HCT116 (cell line): Measurements from ENCODE around the gene BNC2. TPM values are rescaled to one million over a fixed set of nuclear protein-coding genes. Genes with fewer than 3 reads are reported as not detected.

Experiments used
- ATAC-seq: fragments of 200-7000 bp; cut with Tn5 transposase; 2 replicates; pipeline ENCODE4 v1.9.1; 2020; ENCODE audit warnings: mild to moderate bottlenecking, moderate library complexity
- BruUV-seq: library from RNA; stranded (reverse); fragments of 400-500 nt; replicated peaks from 2 replicates; lab custom pipeline; 2021; lab: Mats Ljungman, UMichigan
- CTCF ChIA-PET: fragments of 300-600 bp; sonication (Branson Sonifier 250); formaldehyde crosslinking; loops from one replicate; lab custom pipeline; 2021; ENCODE audit warnings: antibody characterized with exemption; lab: Charles Lee
- POLR2A ChIA-PET: fragments of 300-600, 350-600 bp; sonication (Branson Sonifier 250); formaldehyde crosslinking; loops from one replicate; lab custom pipeline; 2021; ENCODE audit warnings: antibody characterized with exemption; lab: Charles Lee
- RAD21 ChIA-PET, 2 experiments: fragments of 300-600 bp; sonication (Branson Sonifier 250); formaldehyde crosslinking; loops; one replicate each; lab custom pipeline; 2023; ENCODE audit warnings: low total read pairs in 2 of 2; ENCODE audit not compliant: uncharacterized antibody in 2 of 2, unreplicated experiment in 2 of 2, low non-redundant PET in 1 of 2; lab: Charles Lee
- DNase-seq: peaks from one replicate; pipeline ENCODE4 v3.0.0-alpha.2; 2010; ENCODE audit warnings: low read depth, low spot score
- H2AFZ ChIP-seq: fragments of 200-600 bp; shearing (Covaris generic), sonication (generic); 2 replicates; pipeline ENCODE4 v1.6.1; 2017; ENCODE audit warnings: low read depth, mixed run types, mixed read lengths, antibody characterized with exemption, low read length; ENCODE audit not compliant: poor library complexity, severe bottlenecking
- H3K27ac ChIP-seq: 2 replicates; pipeline ENCODE4 v1.5.1; 2012; ENCODE audit warnings: low read depth, low read length
- H3K27me3 ChIP-seq: fragments of 200-600 bp; sonication (generic); 2 replicates; pipeline ENCODE4 v1.6.1; 2016; ENCODE audit warnings: mixed run types, low read length, mixed read lengths; ENCODE audit not compliant: insufficient read depth
- H3K36me3 ChIP-seq, 2 experiments: fragments of 200-500 bp in 1 of 2; fragments of 200-600 bp in 1 of 2; sonication (Bioruptor generic) in 1 of 2; sonication (generic) in 1 of 2; 2 replicates each; pipeline versions ENCODE4 v1.5.1 to v1.6.1; 2014 to 2016; ENCODE audit warnings: low read length in 2 of 2, inconsistent platforms in 1 of 2, mixed read lengths in 1 of 2, mixed run types in 1 of 2; ENCODE audit not compliant: insufficient read depth in 2 of 2, control insufficient read depth in 1 of 2
- H3K4me1 ChIP-seq, 2 experiments: fragments of 200-600 bp in 1 of 2; sonication (generic) in 1 of 2; 2 replicates each; pipeline versions ENCODE4 v1.5.1 to v1.6.1; 2012 to 2017; ENCODE audit warnings: low read length in 2 of 2, inconsistent platforms in 1 of 2, mild to moderate bottlenecking in 1 of 2, mixed read lengths in 1 of 2, mixed run types in 1 of 2, moderate library complexity in 1 of 2; ENCODE audit not compliant: insufficient read depth in 2 of 2, control insufficient read depth in 1 of 2
- H3K4me2 ChIP-seq: fragments of 200-600 bp; sonication (generic); 2 replicates; pipeline ENCODE4 v1.6.1; 2017; ENCODE audit warnings: mixed run types, low read length, mixed read lengths
- H3K4me3 ChIP-seq, 2 experiments: fragments of 200-600 bp in 1 of 2; sonication (generic) in 1 of 2; replicated peaks in 1 of 2; 2 replicates each; pipeline ENCODE4 v1.5.1; 2011 to 2016; ENCODE audit warnings: low read length in 2 of 2, control low read depth in 1 of 2, low read depth in 1 of 2, mild to moderate bottlenecking in 1 of 2, mixed read lengths in 1 of 2, mixed run types in 1 of 2
- H3K79me2 ChIP-seq: fragments of 200-600 bp; sonication (generic); 2 replicates; pipeline ENCODE4 v1.6.1; 2017; ENCODE audit warnings: mild to moderate bottlenecking, mixed run types, low read length, moderate library complexity, mixed read lengths; ENCODE audit not compliant: insufficient read depth
- H3K9ac ChIP-seq: fragments of 200-600 bp; sonication (generic); 2 replicates; pipeline ENCODE4 v1.6.1; 2016; ENCODE audit warnings: low read length, mixed read lengths
- H3K9me2 ChIP-seq: fragments of 200-600 bp; sonication (generic), shearing (Covaris generic); 2 replicates; pipeline ENCODE4 v1.6.1; 2017; ENCODE audit warnings: mixed run types, mild to moderate bottlenecking, moderate library complexity; ENCODE audit not compliant: insufficient read depth
- H3K9me3 ChIP-seq, 2 experiments: fragments of 200-500 bp in 1 of 2; fragments of 200-600 bp in 1 of 2; sonication (Bioruptor generic) in 1 of 2; sonication (generic) in 1 of 2; 2 replicates each; pipeline ENCODE4 v1.6.1; 2014 to 2017; ENCODE audit warnings: low read length in 2 of 2, mixed read lengths in 2 of 2, inconsistent platforms in 1 of 2, low read depth in 1 of 2, mild to moderate bottlenecking in 1 of 2, mixed run types in 1 of 2, moderate library complexity in 1 of 2; ENCODE audit not compliant: control insufficient read depth in 1 of 2, insufficient read depth in 1 of 2
- H4K20me1 ChIP-seq: fragments of 200-600 bp; sonication (generic), shearing (Covaris generic); 2 replicates; pipeline ENCODE4 v1.6.1; 2017; ENCODE audit warnings: mixed run types, mild to moderate bottlenecking, moderate library complexity; ENCODE audit not compliant: insufficient read depth
- CEBPB ChIP-seq: IDR thresholded peaks from 2 replicates; pipeline ENCODE4 v1.6.1; 2012; ENCODE audit warnings: low read depth
- EZH2 ChIP-seq: fragments of 200-600 bp; sonication (generic); IDR thresholded peaks from 2 replicates; pipeline ENCODE4 v1.6.1; 2017; ENCODE audit warnings: antibody characterized with exemption, mixed run types
- SP1 ChIP-seq: IDR thresholded peaks from 2 replicates; pipeline ENCODE4 v1.6.1; 2012; ENCODE audit warnings: low read depth
- TCF7L2 ChIP-seq: IDR thresholded peaks from 2 replicates; pipeline ENCODE4 v1.7.0; 2011; ENCODE audit warnings: borderline replicate concordance, inconsistent platforms; ENCODE audit not compliant: insufficient read depth, insufficient read length; ENCODE audit errors: extremely low read depth
- intact Hi-C: fragments of 100-400 bp; cut with micrococcal nuclease; formaldehyde crosslinking; loops from 2 replicates; pipeline ENCODE4 v1.10.0; 2022
- total RNA-seq: library from RNA; stranded (reverse); gene quantifications from one replicate; pipeline ENCODE4 v1.2.1, GENCODE V29; 2021; ENCODE audit not compliant: unreplicated experiment
- TF ChIP-seq, protein P1 (sequence below), 3 experiments: fragments of 200-600 bp in 1 of 3; sonication (generic) in 1 of 3; IDR thresholded peaks in 2 of 3; conservative IDR thresholded peaks in 1 of 3; 2 replicates each; pipeline ENCODE4 v1.5.1; 2012 to 2017; ENCODE audit warnings: low read depth in 2 of 3, low read length in 2 of 3, antibody characterized with exemption in 1 of 3, borderline replicate concordance in 1 of 3, control low read depth in 1 of 3, mild to moderate bottlenecking in 1 of 3, mixed read lengths in 1 of 3, mixed run types in 1 of 3, moderate library complexity in 1 of 3; ENCODE audit not compliant: insufficient read depth in 1 of 3
- TF ChIP-seq, protein P2 (sequence below): IDR thresholded peaks from 2 replicates; pipeline ENCODE4 v1.6.1; 2011; ENCODE audit warnings: mild to moderate bottlenecking, low read length, moderate library complexity; ENCODE audit not compliant: insufficient replicate concordance; ENCODE audit errors: extremely low read depth
- TF ChIP-seq, protein P3 (sequence below): IDR thresholded peaks from 2 replicates; pipeline ENCODE4 v1.6.1; 2012
- TF ChIP-seq, protein P4 (sequence below): IDR thresholded peaks from 2 replicates; pipeline ENCODE4 v1.6.1; 2012

The BNC2 gene
- total RNA-seq, 1 experiment from 2014 or later: 0.37 TPM

DNA sequence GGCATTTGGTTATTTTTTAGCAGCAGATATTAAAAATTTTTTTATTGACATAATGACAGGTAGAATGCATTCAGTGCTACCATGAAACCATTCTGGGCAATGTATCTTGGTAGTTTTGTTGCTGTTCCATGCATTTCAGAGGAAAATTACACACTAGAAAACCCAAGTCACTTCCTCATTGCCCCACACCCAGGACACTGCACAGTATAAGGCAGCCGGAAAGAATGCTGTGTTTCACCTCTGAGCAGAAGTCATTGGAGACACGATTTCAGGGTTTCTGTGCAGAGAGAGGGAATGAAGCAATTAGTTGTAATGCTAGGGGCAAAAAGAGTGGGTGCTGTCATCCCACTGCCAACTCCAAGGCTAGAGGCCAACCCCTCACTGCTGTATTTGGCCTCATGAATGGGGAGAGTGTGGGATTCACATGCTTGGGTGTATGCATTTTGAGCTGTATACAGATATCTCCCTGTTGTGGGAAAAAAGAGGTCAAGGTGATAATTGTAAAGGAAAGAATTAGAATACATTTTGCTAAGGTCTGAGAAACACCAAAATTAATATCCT, 290.5 kb downstream of the BNC2 start:
- Histone ChIP-seq H3K4me3 (no peak overlapping the region), H3K9ac (no peak overlapping the region), H3K4me1 (no peaks in the 10 kb centered on the region), H3K4me2 (no peak overlapping the region), H3K79me2 (no peaks in the 10 kb centered on the region), H2AFZ (no peak overlapping the region), H3K9me3 (no peaks in the 10 kb centered on the region), H3K36me3 (no peaks in the 10 kb centered on the region), H3K27ac (no peak overlapping the region), H3K27me3 (0 out of 2 replicates have a peak, but pooled peaks cover 2% of the 10 kb centered on the region), H4K20me1 (no peaks in the 10 kb centered on the region; the same call in 1 of the 2 replicates), H3K9me2 (no peaks in the 10 kb centered on the region)
- intact Hi-C loops: no loop called here
- POLR2A ChIA-PET: no interaction called here
- DNase-seq: no peak
- TF ChIP-seq TCF7L2: no peak
- TF ChIP-seq SP1: no peak
- no peak for TF ChIP-seq CEBPB
- TF ChIP-seq, protein P1, sequence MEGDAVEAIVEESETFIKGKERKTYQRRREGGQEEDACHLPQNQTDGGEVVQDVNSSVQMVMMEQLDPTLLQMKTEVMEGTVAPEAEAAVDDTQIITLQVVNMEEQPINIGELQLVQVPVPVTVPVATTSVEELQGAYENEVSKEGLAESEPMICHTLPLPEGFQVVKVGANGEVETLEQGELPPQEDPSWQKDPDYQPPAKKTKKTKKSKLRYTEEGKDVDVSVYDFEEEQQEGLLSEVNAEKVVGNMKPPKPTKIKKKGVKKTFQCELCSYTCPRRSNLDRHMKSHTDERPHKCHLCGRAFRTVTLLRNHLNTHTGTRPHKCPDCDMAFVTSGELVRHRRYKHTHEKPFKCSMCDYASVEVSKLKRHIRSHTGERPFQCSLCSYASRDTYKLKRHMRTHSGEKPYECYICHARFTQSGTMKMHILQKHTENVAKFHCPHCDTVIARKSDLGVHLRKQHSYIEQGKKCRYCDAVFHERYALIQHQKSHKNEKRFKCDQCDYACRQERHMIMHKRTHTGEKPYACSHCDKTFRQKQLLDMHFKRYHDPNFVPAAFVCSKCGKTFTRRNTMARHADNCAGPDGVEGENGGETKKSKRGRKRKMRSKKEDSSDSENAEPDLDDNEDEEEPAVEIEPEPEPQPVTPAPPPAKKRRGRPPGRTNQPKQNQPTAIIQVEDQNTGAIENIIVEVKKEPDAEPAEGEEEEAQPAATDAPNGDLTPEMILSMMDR (IDR thresholded peaks at IDR 0.05 in 2 of 3, conservative IDR thresholded peaks at IDR 0.05 in 1 of 3; ENCODE audit: borderline replicate concordance in 1 of 3, insufficient read depth in 1 of 3, low read depth in 2 of 3, low read length in 2 of 3): no peak
- TF ChIP-seq, protein P2, sequence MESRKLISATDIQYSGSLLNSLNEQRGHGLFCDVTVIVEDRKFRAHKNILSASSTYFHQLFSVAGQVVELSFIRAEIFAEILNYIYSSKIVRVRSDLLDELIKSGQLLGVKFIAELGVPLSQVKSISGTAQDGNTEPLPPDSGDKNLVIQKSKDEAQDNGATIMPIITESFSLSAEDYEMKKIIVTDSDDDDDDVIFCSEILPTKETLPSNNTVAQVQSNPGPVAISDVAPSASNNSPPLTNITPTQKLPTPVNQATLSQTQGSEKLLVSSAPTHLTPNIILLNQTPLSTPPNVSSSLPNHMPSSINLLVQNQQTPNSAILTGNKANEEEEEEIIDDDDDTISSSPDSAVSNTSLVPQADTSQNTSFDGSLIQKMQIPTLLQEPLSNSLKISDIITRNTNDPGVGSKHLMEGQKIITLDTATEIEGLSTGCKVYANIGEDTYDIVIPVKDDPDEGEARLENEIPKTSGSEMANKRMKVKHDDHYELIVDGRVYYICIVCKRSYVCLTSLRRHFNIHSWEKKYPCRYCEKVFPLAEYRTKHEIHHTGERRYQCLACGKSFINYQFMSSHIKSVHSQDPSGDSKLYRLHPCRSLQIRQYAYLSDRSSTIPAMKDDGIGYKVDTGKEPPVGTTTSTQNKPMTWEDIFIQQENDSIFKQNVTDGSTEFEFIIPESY: no peak
- TF ChIP-seq, protein P3, sequence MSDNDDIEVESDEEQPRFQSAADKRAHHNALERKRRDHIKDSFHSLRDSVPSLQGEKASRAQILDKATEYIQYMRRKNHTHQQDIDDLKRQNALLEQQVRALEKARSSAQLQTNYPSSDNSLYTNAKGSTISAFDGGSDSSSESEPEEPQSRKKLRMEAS: no peak
- TF ChIP-seq EZH2: no peak
- TF ChIP-seq, protein P4, sequence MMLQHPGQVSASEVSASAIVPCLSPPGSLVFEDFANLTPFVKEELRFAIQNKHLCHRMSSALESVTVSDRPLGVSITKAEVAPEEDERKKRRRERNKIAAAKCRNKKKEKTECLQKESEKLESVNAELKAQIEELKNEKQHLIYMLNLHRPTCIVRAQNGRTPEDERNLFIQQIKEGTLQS: no peak
- no TSS peak for BruUV-seq
- CTCF ChIA-PET: no interaction called here
- RAD21 ChIA-PET: no interaction called here
- ATAC-seq: no peak
